HG03521 (cell line): ENCODE data around the gene WDR83.
A peak's percentile ranks its signal among the peaks of the same experiment; 100 is the strongest.
"Not testable (repeated sequence)": the region's sequence is repeated elsewhere in the genome, so short reads cannot be mapped to it uniquely, and the experiment has no call there.

Experiments used
- ATAC-seq: cut with Tn5 transposase; IDR thresholded peaks from one replicate; pipeline ENCODE4 v1.9.1; 2021; ENCODE audit warnings: mild to moderate bottlenecking, moderate library complexity; ENCODE audit not compliant: unreplicated experiment

WDR83 gene

GRCh38 chr19:12666265-12667048 lies at the start of gene WDR83, which contains the start of gene MAN2B1:
Gene WDR83 (plus strand): TSS chr19:12666807. CDS start chr19:12669791, 2,984 bp downstream.
Gene MAN2B1 (minus strand): TSS chr19:12666742. CDS start chr19:12666701, 41 bp downstream.
- no peak for ATAC-seq

- ATAC-seq, result no peak
Observed at GRCh38 chr19:12617646-12618045, 49.0 kb upstream of the WDR83 start.

GRCh38 chr19:12621253-12622024 lies 45.2 kb upstream of the WDR83 start:
- ATAC-seq, result not testable (repeated sequence)

GRCh38 chr19:12623361-12624031 lies 43.1 kb upstream of the WDR83 start:
- ATAC-seq, result no peak

- ATAC-seq, result no peak
Observed at GRCh38 chr19:12626958-12627357, 39.6 kb upstream of the WDR83 start.

GRCh38 chr19:12628040-12629022 lies 38.3 kb upstream of the WDR83 start:
- no peak for ATAC-seq

GRCh38 chr19:12629215-12629614 lies 37.4 kb upstream of the WDR83 start:
- no peak for ATAC-seq

- no peak for ATAC-seq
Observed at GRCh38 chr19:12636631-12637030, 30.0 kb upstream of the WDR83 start.

GRCh38 chr19:12638611-12639182 lies 27.9 kb upstream of the WDR83 start:
- no peak for ATAC-seq

- ATAC-seq, result peak; percentile 62
Observed at GRCh38 chr19:12639901-12640613, 26.6 kb upstream of the WDR83 start.

GRCh38 chr19:12641456-12641855 lies 25.2 kb upstream of the WDR83 start:
- ATAC-seq, result no peak

- ATAC-seq, result no peak
Observed at GRCh38 chr19:12642506-12642905, 24.1 kb upstream of the WDR83 start.

- ATAC-seq, result not testable (repeated sequence)
Observed at GRCh38 chr19:12643716-12644115, 22.9 kb upstream of the WDR83 start.

GRCh38 chr19:12646551-12646950 lies 20.1 kb upstream of the WDR83 start:
- no peak for ATAC-seq

- no peak for ATAC-seq
Observed at GRCh38 chr19:12647047-12647446, 19.6 kb upstream of the WDR83 start.

- no peak for ATAC-seq
Observed at GRCh38 chr19:12647490-12648071, 19.0 kb upstream of the WDR83 start.

- no peak for ATAC-seq
Observed at GRCh38 chr19:12648088-12648487, 18.5 kb upstream of the WDR83 start.

- ATAC-seq, result no peak
Observed at GRCh38 chr19:12649941-12650340, 16.7 kb upstream of the WDR83 start.

- ATAC-seq, result no peak
Observed at GRCh38 chr19:12652219-12652618, 14.4 kb upstream of the WDR83 start.
